GM12874 (cell line): ENCODE measurements around the gene DOCK4.

Experiments used
- CTCF ChIP-seq: IDR thresholded peaks from 2 replicates; pipeline ENCODE4 v1.5.1; 2011; ENCODE audit warnings: low read depth, mild to moderate bottlenecking, control low read depth, low read length, moderate library complexity; ENCODE audit not compliant: insufficient read depth

The DOCK4 gene

DNA sequence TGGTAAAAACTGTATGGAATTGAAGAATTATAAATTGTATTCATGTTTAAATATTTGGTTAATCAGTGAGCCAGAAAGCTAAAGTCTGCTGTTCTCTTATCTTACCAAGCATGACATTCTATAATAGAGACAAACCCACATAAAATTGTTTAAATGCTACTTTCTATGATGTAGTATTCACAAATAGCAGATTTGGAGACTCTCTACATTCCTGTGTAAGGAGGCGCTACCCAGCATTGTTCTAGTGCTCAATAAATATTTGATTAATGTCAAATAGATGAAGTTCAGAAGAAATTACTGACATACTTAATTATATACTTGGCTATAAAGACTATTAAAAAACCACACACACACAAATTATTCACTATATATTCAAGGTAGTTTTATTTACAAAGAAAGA, 49.8 kb downstream of the DOCK4 start:
- no peak for TF ChIP-seq CTCF

DNA sequence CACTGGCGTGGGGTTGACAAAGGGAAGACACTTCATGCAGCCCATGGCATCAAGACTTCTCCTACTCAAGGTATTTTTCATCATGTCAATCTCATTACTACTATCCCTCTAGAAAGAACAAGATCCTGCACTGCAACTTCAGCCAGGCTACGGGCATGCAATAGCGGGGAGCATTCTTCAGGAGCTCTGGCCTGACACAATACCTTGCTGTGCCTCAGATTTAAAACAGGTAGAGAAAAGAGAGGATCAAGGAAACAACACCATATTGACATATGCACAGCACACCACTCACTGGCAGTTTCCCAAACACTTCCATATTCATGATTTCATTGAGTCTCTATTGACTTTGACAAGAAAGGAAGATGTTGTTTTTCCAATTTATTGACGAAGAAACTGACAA, 51.5 kb downstream of the DOCK4 start:
- no peak for TF ChIP-seq CTCF

DNA sequence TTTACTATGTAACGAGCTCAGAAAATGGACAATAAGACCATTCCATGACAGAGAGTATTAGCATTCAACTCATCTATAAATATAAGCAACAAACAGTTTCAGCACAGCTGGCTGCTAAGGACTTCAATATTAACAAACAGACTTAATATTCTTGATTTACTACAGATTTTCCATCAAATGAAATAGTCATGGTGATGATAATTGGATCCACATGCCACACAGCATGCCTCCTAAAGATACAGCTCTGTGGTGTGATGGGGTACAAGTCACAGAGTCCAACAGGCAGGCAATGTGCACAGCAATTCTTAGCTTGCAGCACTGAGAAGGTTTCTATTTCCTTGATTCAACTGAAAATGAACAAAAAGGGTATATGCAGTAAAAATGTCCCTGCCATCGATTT, 54.0 kb downstream of the DOCK4 start:
- TF ChIP-seq CTCF, result no peak

DNA sequence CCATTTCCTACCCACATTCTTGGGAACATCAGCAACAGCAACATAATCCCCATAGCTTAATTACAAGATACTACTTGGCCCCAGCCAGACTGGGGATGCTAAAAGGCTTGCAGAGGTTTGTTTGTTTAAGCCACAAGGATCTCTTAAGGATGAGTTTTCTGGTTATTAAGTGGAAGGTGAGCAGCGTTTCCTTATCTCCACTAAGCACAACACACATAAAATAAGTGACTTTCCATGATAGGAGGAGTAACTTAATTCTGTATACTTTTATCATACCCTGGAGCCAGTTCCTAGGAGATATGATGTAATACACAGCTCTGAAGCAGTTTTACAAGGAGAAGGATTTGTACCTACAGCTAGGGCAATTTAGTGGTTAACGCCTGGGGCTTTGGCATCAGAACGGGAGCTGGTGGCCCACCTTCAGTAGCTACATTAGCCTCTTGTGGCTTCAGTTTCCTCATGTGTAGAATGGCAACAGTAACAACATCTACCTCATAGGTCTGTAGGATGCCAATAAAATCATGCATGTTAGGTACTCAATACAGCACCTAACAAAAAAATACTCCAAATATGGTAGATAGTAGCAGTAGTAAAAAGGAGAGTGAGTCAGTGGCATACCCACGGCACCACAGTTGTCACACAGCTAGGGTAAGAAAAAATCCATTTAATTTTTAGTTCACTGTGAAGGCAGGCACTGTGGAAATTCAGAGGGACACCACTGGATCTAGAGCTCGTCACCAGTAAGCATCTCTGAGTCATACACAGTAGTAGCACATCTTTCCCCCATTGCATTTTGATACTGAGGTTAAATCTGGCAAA, 55.2 kb downstream of the DOCK4 start:
- TF ChIP-seq CTCF, result no peak

GRCh38 chr7:112149734-112150133, 56.5 kb downstream of the DOCK4 start:
- no peak for TF ChIP-seq CTCF

DNA sequence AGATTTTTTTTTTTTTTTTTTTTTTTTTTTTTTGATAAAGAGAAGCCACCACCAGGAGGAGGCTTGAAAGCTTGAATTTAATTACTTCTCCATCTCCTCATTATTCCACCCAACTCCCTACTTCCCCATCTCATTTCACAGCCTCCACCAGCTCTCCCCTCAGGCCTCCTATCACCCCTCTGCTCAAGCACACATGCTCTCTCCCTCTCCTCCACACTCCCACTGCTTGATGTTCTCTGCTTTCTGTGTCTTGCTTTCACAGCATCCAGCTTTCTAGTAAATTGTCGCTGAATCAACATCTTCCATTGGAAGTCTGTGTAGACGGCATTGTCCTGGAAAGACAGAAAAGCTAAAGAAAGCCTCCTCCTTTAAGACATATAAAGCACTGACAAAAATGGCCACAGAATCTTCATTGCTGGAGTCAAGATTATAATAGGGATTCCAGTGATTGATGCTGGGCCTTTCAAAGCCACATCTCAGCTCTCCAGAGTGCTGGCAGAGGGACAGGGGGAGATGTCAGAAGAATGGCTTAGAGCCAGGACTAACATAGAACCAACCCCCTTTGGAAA, 58.3 kb downstream of the DOCK4 start:
- no peak for TF ChIP-seq CTCF

DNA sequence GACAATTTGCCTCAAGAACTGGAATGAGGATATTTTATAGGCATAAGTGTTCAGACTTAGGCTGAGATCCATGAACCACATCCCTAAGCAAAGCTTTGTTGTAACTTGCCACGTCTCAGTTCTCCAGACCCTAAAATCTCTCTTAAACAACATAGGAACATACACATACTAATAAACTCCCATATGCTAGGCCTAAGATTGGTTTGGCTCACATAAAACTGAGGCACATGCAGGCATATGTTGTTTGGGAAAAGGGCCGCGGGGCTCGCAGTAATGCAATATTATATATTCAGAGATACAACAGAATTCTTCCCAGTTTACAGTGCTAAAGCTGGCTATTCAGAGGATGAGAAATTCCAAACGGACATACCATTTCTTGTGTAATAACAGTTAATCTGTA, 61.0 kb downstream of the DOCK4 start:
- no peak for TF ChIP-seq CTCF
